ENCODE results near the gene TRAPPC2L. TPM values are rescaled to one million over a fixed set of nuclear protein-coding genes. Genes with fewer than 3 reads are reported as not detected.

TRAPPC2L gene
- total and polyA plus RNA-seq, 2 of the 13 experiments (the other 11 are each of a cell fraction or from before 2014, with no cell fraction given): 96.3 to 107 TPM

DNA sequence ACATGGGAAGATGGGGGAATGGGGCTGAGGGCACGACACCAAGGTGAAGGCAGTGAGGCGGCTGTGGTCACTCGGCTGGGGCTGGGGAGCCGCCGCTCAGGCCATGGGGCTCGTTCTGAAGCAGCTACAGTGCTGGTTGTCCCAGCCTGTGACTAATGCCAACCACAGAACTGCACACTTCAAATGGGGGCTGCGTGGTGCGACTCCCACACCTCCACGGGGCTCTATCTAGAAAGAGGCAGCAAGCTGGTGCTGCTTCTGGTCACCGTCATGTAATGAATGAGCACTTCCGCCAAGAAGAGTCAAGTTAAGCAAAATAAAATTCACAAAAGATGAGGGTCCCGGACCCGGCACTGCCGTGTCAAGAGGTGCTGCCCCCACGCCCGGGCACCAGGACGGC lies 20.1 kb upstream of the TRAPPC2L start (continued):
- TF ChIP-seq IKZF1 (IDR thresholded peaks at IDR 0.05) (no peak), KDM5A (IDR thresholded peaks at IDR 0.05; ENCODE audit: borderline replicate concordance, low read length) (no peak), ZNF431 (CRISPR knock-in tag; IDR thresholded peaks at IDR 0.05; ENCODE audit: borderline replicate concordance, low read depth) (no peak), ZNF790 (CRISPR knock-in tag; IDR thresholded peaks at IDR 0.05; ENCODE audit: borderline replicate concordance) (no peak)
- TF ChIP-seq, protein P1, sequence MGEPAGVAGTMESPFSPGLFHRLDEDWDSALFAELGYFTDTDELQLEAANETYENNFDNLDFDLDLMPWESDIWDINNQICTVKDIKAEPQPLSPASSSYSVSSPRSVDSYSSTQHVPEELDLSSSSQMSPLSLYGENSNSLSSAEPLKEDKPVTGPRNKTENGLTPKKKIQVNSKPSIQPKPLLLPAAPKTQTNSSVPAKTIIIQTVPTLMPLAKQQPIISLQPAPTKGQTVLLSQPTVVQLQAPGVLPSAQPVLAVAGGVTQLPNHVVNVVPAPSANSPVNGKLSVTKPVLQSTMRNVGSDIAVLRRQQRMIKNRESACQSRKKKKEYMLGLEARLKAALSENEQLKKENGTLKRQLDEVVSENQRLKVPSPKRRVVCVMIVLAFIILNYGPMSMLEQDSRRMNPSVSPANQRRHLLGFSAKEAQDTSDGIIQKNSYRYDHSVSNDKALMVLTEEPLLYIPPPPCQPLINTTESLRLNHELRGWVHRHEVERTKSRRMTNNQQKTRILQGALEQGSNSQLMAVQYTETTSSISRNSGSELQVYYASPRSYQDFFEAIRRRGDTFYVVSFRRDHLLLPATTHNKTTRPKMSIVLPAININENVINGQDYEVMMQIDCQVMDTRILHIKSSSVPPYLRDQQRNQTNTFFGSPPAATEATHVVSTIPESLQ (CRISPR knock-in tag; conservative IDR thresholded peaks at IDR 0.05): no peak
- TF ChIP-seq, protein P2, sequence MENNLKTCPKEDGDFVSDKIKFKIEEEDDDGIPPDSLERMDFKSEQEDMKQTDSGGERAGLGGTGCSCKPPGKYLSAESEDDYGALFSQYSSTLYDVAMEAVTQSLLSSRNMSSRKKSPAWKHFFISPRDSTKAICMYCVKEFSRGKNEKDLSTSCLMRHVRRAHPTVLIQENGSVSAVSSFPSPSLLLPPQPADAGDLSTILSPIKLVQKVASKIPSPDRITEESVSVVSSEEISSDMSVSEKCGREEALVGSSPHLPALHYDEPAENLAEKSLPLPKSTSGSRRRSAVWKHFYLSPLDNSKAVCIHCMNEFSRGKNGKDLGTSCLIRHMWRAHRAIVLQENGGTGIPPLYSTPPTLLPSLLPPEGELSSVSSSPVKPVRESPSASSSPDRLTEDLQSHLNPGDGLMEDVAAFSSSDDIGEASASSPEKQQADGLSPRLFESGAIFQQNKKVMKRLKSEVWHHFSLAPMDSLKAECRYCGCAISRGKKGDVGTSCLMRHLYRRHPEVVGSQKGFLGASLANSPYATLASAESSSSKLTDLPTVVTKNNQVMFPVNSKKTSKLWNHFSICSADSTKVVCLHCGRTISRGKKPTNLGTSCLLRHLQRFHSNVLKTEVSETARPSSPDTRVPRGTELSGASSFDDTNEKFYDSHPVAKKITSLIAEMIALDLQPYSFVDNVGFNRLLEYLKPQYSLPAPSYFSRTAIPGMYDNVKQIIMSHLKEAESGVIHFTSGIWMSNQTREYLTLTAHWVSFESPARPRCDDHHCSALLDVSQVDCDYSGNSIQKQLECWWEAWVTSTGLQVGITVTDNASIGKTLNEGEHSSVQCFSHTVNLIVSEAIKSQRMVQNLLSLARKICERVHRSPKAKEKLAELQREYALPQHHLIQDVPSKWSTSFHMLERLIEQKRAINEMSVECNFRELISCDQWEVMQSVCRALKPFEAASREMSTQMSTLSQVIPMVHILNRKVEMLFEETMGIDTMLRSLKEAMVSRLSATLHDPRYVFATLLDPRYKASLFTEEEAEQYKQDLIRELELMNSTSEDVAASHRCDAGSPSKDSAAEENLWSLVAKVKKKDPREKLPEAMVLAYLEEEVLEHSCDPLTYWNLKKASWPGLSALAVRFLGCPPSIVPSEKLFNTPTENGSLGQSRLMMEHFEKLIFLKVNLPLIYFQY (CRISPR knock-in tag; IDR thresholded peaks at IDR 0.05; ENCODE audit: borderline replicate concordance): no peak

DNA sequence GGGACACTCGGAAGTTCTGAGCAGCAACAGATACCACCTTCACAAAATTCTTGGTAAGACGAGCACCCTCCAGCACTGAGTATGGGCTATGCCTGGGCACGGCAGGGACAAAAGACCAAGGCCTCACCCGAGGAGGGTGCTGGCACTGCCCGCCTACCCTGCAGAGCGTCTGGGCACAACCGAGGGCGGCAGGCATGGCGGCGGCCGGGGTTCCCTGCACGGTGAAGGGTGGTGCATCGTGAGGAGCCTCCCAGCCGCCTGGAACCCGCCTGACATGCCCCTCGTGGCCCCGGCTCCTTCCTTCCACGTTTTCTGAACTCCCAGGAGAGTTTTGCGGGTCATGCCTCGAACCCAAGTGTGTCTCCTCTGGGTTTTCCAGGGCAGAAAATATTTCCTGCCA lies 19.1 kb upstream of the TRAPPC2L start:
- no peak overlapping the region for H2AFZ ChIP-seq (ENCODE audit: low read length)
- intact Hi-C loops (cut with micrococcal nuclease; ENCODE audit: unreplicated experiment) (no loop called here), in situ Hi-C loops (cut with HindIII; ENCODE audit: extremely low pct_ligation_motif_present, low pct_unique_long_range_greater_than_20kb) (no loop called here)
- BruUV-seq (replicated peaks): no TSS peak
- 91% methylated on average over 15 of the region's 20 CpGs for WGBS (ENCODE audit: low lambda C conversion rate)
- H3K4me3 ChIP-seq (replicated peaks in 1 of 3; ENCODE audit: insufficient read depth in 1 of 3, low read depth in 2 of 3, low read length in 3 of 3): no peak overlapping the region
- POLR2A ChIA-PET: no interaction called here
- no peak overlapping the region for H3K9ac ChIP-seq (ENCODE audit: insufficient read depth, low read depth, low read length)
- no peaks in the 10 kb centered on the region for H3K4me1 ChIP-seq (ENCODE audit: insufficient read depth, low read length)
- no peak for ATAC-seq
- H4K20me1 ChIP-seq (ENCODE audit: insufficient read depth, low read length): no peaks in the 10 kb centered on the region
- no peak for DNase-seq (ENCODE audit: low spot score)
- H3K36me3 ChIP-seq (replicated peaks in 1 of 2; ENCODE audit: control insufficient read depth in 1 of 2, insufficient read depth in 2 of 2, low read length in 2 of 2): no peaks in the 10 kb centered on the region
- no peak for TF ChIP-seq FOXO1 (CRISPR knock-in tag; IDR thresholded peaks at IDR 0.05)
- TF ChIP-seq FOXA1 (IDR thresholded peaks at IDR 0.05): no peak
- no peak for TF ChIP-seq FOXA1 (CRISPR knock-in tag; IDR thresholded peaks at IDR 0.05)
- no peak for TF ChIP-seq ELF1 (CRISPR knock-in tag; IDR thresholded peaks at IDR 0.05)
- H3K4me2 ChIP-seq (ENCODE audit: low read depth, low read length): no peak overlapping the region
- no peaks in the 10 kb centered on the region for H3K27me3 ChIP-seq (ENCODE audit: control insufficient read depth in 1 of 2, insufficient read depth in 2 of 2, low read length in 2 of 2)
- no peak for FAIRE-seq
- CTCF ChIA-PET (ENCODE audit: low intra/inter-chr PET ratio, low total read pairs): no interaction called here
- H3K9me3 ChIP-seq (ENCODE audit: low read length): no peaks in the 10 kb centered on the region
- H3K27ac ChIP-seq (ENCODE audit: extremely low read length, insufficient read depth, low read length): no peak overlapping the region
- no peaks in the 10 kb centered on the region for H3K79me2 ChIP-seq (ENCODE audit: insufficient read depth, low read length)

All from HepG2 (cell line).